WTC11 (cell line): ENCODE results near the gene KDM4E. TPM values are rescaled to one million over a fixed set of nuclear protein-coding genes. Genes with fewer than 3 reads are reported as not detected.

ENCODE experiments used
- ATAC-seq: fragments of 200-7000 bp; cut with Tn5 transposase; 2 replicates; pipeline ENCODE4 v1.10.0; 2021; ENCODE audit warnings: mild to moderate bottlenecking, moderate library complexity
- CTCF ChIA-PET: fragments of 300-600 bp; sonication (Branson Sonifier 250); formaldehyde crosslinking; loops from one replicate; lab custom pipeline; 2021; ENCODE audit warnings: antibody characterized with exemption; lab: Charles Lee
- POLR2A ChIA-PET: fragments of 350-600 bp; sonication (Branson Sonifier 250); formaldehyde crosslinking; loops from one replicate; lab custom pipeline; 2021; ENCODE audit warnings: antibody characterized with exemption; lab: Charles Lee
- DNase-seq: peaks from one replicate; pipeline ENCODE4 v3.0.0; 2021; ENCODE audit warnings: low spot score
- H3K27ac Mint-ChIP-seq: 2 replicates; pipeline ENCODE4 v1.8.0; 2021; ENCODE audit warnings: mixed read lengths
- H3K27me3 Mint-ChIP-seq: 2 replicates; pipeline ENCODE4 v1.8.0; 2021; ENCODE audit warnings: low read depth, mild to moderate bottlenecking, moderate library complexity, mixed read lengths
- H3K36me3 Mint-ChIP-seq: 2 replicates; pipeline ENCODE4 v1.8.0; 2021; ENCODE audit warnings: mixed read lengths
- H3K4me1 Mint-ChIP-seq: 2 replicates; pipeline ENCODE4 v1.8.0; 2022; ENCODE audit warnings: mixed read lengths
- H3K4me3 Mint-ChIP-seq: 2 replicates; pipeline ENCODE4 v1.8.0; 2021; ENCODE audit warnings: mild to moderate bottlenecking, moderate library complexity, mixed read lengths
- H3K9me3 Mint-ChIP-seq: 2 replicates; pipeline ENCODE4 v1.8.0; 2021; ENCODE audit warnings: mixed read lengths
- CREM ChIP-seq: sonication (generic); formaldehyde crosslinking; IDR thresholded peaks from 2 replicates; pipeline ENCODE4 v1.8.1; 2022; ENCODE audit warnings: mild to moderate bottlenecking, missing genetic modification reagents, moderate library complexity
- E2F5 ChIP-seq: sonication (generic); formaldehyde crosslinking; IDR thresholded peaks from 2 replicates; pipeline ENCODE4 v1.8.1; 2022; ENCODE audit warnings: mild to moderate bottlenecking, moderate library complexity, missing genetic modification reagents
- ERG ChIP-seq: fragments of 250-450 bp; sonication (Bioruptor Pico); IDR thresholded peaks from 2 replicates; pipeline ENCODE4 v1.8.0; 2021; ENCODE audit warnings: mild to moderate bottlenecking
- ESRRA ChIP-seq: sonication (generic); formaldehyde crosslinking; IDR thresholded peaks from 2 replicates; pipeline ENCODE4 v1.8.1; 2022; ENCODE audit warnings: mild to moderate bottlenecking, missing genetic modification reagents, borderline replicate concordance
- ETV6 ChIP-seq: sonication (generic); formaldehyde crosslinking; IDR thresholded peaks from 2 replicates; pipeline ENCODE4 v1.8.1; 2022; ENCODE audit warnings: mild to moderate bottlenecking, missing genetic modification reagents
- FOXP4 ChIP-seq: sonication (generic); formaldehyde crosslinking; IDR thresholded peaks from 2 replicates; pipeline ENCODE4 v1.8.0; 2022; ENCODE audit warnings: mild to moderate bottlenecking, missing genetic modification reagents
- GTF2I ChIP-seq: fragments of 250-450 bp; sonication (Bioruptor Pico); conservative IDR thresholded peaks from 2 replicates; pipeline ENCODE4 v1.4.0; 2021; ENCODE audit warnings: mild to moderate bottlenecking
- HMGA2 ChIP-seq: fragments of 250-450 bp; sonication (Bioruptor Pico); IDR thresholded peaks from 2 replicates; pipeline ENCODE4 v1.4.0; 2021; ENCODE audit warnings: mild to moderate bottlenecking, moderate library complexity
- IRF2 ChIP-seq: sonication (generic); formaldehyde crosslinking; IDR thresholded peaks from 2 replicates; pipeline ENCODE4 v1.8.0; 2022; ENCODE audit warnings: low read depth, missing genetic modification reagents, borderline replicate concordance
- JUN ChIP-seq: sonication (generic); formaldehyde crosslinking; IDR thresholded peaks from 2 replicates; pipeline ENCODE4 v1.8.0; 2023; ENCODE audit warnings: mild to moderate bottlenecking, missing genetic modification reagents
- MYBL2 ChIP-seq: sonication (generic); formaldehyde crosslinking; IDR thresholded peaks from 2 replicates; pipeline ENCODE4 v1.8.1; 2023; ENCODE audit warnings: mild to moderate bottlenecking, moderate library complexity, missing genetic modification reagents
- NFE2L1 ChIP-seq: sonication (generic); formaldehyde crosslinking; IDR thresholded peaks from 2 replicates; pipeline ENCODE4 v1.8.1; 2023; ENCODE audit warnings: missing genetic modification reagents
- NR1H2 ChIP-seq: sonication (generic); formaldehyde crosslinking; IDR thresholded peaks from 2 replicates; pipeline ENCODE4 v1.9.0; 2021; ENCODE audit warnings: mild to moderate bottlenecking, moderate library complexity, missing genetic modification reagents
- PRDM15 ChIP-seq: sonication (generic); formaldehyde crosslinking; IDR thresholded peaks from 2 replicates; pipeline ENCODE4 v1.8.0; 2022; ENCODE audit warnings: missing genetic modification reagents
- PREB ChIP-seq: sonication (generic); formaldehyde crosslinking; IDR thresholded peaks from 2 replicates; pipeline ENCODE4 v1.8.1; 2022; ENCODE audit warnings: mild to moderate bottlenecking, missing genetic modification reagents, moderate library complexity, borderline replicate concordance
- PRRX2 ChIP-seq: fragments of 250-450 bp; sonication (Bioruptor Pico); IDR thresholded peaks from 2 replicates; pipeline ENCODE4 v1.8.0; 2021; ENCODE audit warnings: mild to moderate bottlenecking
- TCF7 ChIP-seq: sonication (generic); formaldehyde crosslinking; IDR thresholded peaks from 2 replicates; pipeline ENCODE4 v1.8.0; 2022; ENCODE audit warnings: mild to moderate bottlenecking, low read depth, missing genetic modification reagents, moderate library complexity
- TP53 ChIP-seq: sonication (generic); formaldehyde crosslinking; IDR thresholded peaks from 2 replicates; pipeline ENCODE4 v1.8.1; 2023; ENCODE audit warnings: mild to moderate bottlenecking, missing genetic modification reagents
- USF1 ChIP-seq: sonication (generic); formaldehyde crosslinking; IDR thresholded peaks from 2 replicates; pipeline ENCODE4 v1.8.0; 2022; ENCODE audit warnings: mild to moderate bottlenecking, missing genetic modification reagents
- USF2 ChIP-seq: sonication (generic); formaldehyde crosslinking; IDR thresholded peaks from 2 replicates; pipeline ENCODE4 v1.8.1; 2023; ENCODE audit warnings: mild to moderate bottlenecking, missing genetic modification reagents, moderate library complexity
- ZBTB21 ChIP-seq: sonication (generic); formaldehyde crosslinking; IDR thresholded peaks from 2 replicates; pipeline ENCODE4 v1.8.1; 2023; ENCODE audit warnings: mild to moderate bottlenecking, missing genetic modification reagents, borderline replicate concordance
- ZBTB43 ChIP-seq: sonication (generic); formaldehyde crosslinking; IDR thresholded peaks from 2 replicates; pipeline ENCODE4 v1.8.1; 2023; ENCODE audit warnings: mild to moderate bottlenecking, missing genetic modification reagents
- ZNF138 ChIP-seq: sonication (generic); formaldehyde crosslinking; conservative IDR thresholded peaks from 2 replicates; pipeline ENCODE4 v1.8.1; 2022; ENCODE audit warnings: mild to moderate bottlenecking, moderate library complexity, missing genetic modification reagents
- ZNF232 ChIP-seq: sonication (generic); formaldehyde crosslinking; IDR thresholded peaks from 2 replicates; pipeline ENCODE4 v1.8.0; 2022; ENCODE audit warnings: mild to moderate bottlenecking, missing genetic modification reagents
- total RNA-seq: library from RNA; stranded (reverse); gene quantifications from 3 replicates; pipeline ENCODE4 v1.2.3, GENCODE V29; 2021

The KDM4E gene
- total RNA-seq, 1 experiment from 2014 or later, result not detected

- peak overlapping the region; percentile 80 for H3K27ac Mint-ChIP-seq
- ChIA-PET CTCF (interaction anchor here (0.7 to 5.1 kb wide), 18 partner anchors 9 to 722 kb away, joined by 3 to 89 read pairs (median 4); partner anchors contain the start of genes CWC15, ENDOD1, FAM76B and KDM4D), POLR2A (interaction anchor here (0.6 to 2.9 kb wide), 9 partner anchors 14 to 1229 kb away, joined by 4 to 19 read pairs (median 6); partner anchors contain the start of genes CWC15, ENDOD1, FAM76B and KDM4D)
- DNase-seq, result peak; percentile 79
- H3K36me3 Mint-ChIP-seq, result no peaks in the 10 kb centered on the region
- ATAC-seq, result peak; percentile 78
- no peaks in the 10 kb centered on the region; the same call in 1 of the 2 replicates for H3K27me3 Mint-ChIP-seq
- peaks cover 17% of the 10 kb centered on the region for H3K4me1 Mint-ChIP-seq
- H3K4me3 Mint-ChIP-seq, result peak overlapping the region; percentile 86
- H3K9me3 Mint-ChIP-seq, result no peaks in the 10 kb centered on the region
- TF ChIP-seq TCF7, result 0 out of 2 replicates have a peak, but pooled peaks have one; percentile 32
- peak; percentile 22; the same call in 1 of the 2 replicates for TF ChIP-seq CREM (CRISPR knock-in tag)
- no peak for TF ChIP-seq ERG (CRISPR knock-in tag)
- TF ChIP-seq ESRRA (CRISPR knock-in tag), result no peak
- no peak for TF ChIP-seq HMGA2
- TF ChIP-seq PREB (CRISPR knock-in tag), result 0 out of 2 replicates have a peak, but pooled peaks have one; percentile 17
- TF ChIP-seq USF1 (CRISPR knock-in tag), result peak; percentile 14; the same call in 1 of the 2 replicates
- TF ChIP-seq NFE2L1 (CRISPR knock-in tag), result peak; percentile 37; the same call in 1 of the 2 replicates
- no peak for TF ChIP-seq PRRX2 (CRISPR knock-in tag)
- TF ChIP-seq USF2, result 0 out of 2 replicates have a peak, but pooled peaks have one; percentile 9
- TF ChIP-seq PRDM15 (CRISPR knock-in tag), result no peak
- TF ChIP-seq TP53, result peak; percentile 64; the same call in 1 of the 2 replicates
- TF ChIP-seq JUN (CRISPR knock-in tag), result no peak
- TF ChIP-seq ZNF232 (CRISPR knock-in tag), result peak; percentile 75
- TF ChIP-seq ZBTB43 (CRISPR knock-in tag), result no peak; the same call in 1 of the 2 replicates
- no peak for TF ChIP-seq NR1H2 (CRISPR knock-in tag)
- peak; percentile 44; the same call in 1 of the 2 replicates for TF ChIP-seq FOXP4 (CRISPR knock-in tag)
- peak; percentile 83 for TF ChIP-seq MYBL2 (CRISPR knock-in tag)
- TF ChIP-seq ZNF138, result peak; percentile 86; the same call in 1 of the 2 replicates
- TF ChIP-seq IRF2 (CRISPR knock-in tag), result no peak
- TF ChIP-seq ZBTB21 (CRISPR knock-in tag), result 0 out of 2 replicates have a peak, but pooled peaks have one; percentile 64
- TF ChIP-seq GTF2I (CRISPR knock-in tag), result no peak
- TF ChIP-seq E2F5 (CRISPR knock-in tag), result peak; percentile 44; the same call in 1 of the 2 replicates
- 0 out of 2 replicates have a peak, but pooled peaks have one; percentile 62 for TF ChIP-seq ETV6 (CRISPR knock-in tag)
These were observed 42.2 kb downstream of the KDM4E start for GRCh38 chr11:95067039-95067840.
